GM21576 (cell line): Measurements from ENCODE around the gene CCDC110.
A peak's percentile ranks its signal among the peaks of the same experiment; 100 is the strongest.

Source experiments
- ATAC-seq: cut with Tn5 transposase; IDR thresholded peaks from one replicate; pipeline ENCODE4 v1.9.1; 2021; ENCODE audit warnings: mild to moderate bottlenecking, moderate library complexity; ENCODE audit not compliant: unreplicated experiment

The CCDC110 gene

GRCh38 chr4:185473247-185473646, 1.7 kb upstream of the CCDC110 start:
- no peak for ATAC-seq

DNA sequence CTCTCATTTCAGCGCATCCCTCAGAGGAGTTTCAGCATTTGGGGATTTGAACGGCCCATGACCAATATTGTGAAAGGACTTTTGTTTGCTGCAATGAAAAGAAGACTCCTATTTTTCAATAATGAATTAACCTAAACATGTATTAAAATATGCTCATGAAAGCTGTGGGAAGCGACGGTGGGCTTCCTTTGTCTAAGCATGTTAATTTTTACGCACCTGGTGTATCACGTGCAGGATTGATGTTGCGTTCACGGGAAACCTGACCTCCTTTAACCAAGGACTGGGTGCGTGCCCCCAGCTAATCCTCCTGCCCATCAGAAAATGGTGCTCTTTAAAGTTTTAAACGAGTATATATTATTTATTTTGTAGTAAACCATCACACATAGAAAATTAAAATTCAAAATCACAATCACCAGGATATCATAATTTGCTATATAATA, 590 bp upstream of the CCDC110 start:
- ATAC-seq = peak; percentile 10

DNA sequence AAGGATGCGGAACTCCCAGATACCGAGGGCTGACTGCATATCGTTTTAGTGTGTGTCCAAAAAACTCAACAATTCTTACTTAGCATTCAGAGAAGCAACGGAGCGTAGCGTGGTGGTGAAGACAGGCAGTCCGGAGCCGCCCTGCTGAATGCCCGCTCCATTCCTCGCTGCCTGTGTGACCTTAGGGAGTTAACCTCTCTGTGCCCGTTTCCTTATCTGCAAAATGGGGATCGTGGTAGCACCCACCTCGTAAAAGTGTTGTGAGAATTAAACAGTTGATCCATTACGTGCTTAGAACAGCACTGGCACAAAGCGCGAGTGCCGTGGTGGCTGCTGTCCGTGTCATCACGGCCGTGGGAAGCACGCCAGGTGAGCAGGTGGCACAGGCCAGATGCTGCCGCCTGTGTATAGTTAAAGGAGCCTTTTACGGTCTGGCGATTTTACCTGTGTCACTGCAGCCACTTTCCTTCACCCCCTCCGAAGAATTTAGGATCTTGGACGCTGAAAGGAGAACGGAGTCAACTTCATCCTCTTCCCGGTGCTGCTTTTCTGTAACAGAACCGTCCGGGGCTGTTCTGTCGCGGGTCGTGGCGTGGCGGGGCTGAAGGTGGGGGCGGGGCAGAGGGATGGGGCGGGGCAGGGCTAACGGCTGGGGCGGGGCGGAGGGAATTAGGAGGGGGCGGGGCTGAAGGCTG, 885 bp downstream of the CCDC110 start:
- no peak for ATAC-seq

DNA sequence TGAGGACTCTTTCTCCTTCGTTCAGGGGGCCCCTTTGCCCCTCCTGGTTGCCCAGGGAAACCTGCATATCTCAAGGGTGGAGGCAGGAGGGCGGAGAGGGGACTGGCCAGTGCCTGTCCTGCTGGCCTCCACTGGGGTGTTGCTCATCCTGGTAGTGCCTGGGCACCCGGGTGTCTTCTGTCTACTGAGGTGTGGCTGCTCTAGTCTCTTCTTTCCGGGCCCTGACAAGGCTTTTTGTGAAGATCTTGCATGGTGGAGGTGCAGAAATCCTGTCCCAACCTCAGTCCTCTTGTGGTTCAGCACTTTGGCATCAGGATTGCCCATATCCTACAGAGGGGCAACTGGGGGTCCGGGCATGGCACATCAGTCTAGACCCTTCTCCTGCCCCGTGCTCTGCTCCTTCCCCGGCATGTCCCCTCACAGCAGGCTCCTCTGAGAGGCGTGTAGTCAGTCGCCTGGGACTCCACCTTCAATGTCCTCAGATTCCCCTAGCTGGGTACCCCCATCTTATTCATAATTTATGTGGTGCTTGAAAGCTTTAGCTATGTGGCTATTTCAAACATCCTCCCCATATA, 1.9 kb downstream of the CCDC110 start:
- ATAC-seq = no peak

DNA sequence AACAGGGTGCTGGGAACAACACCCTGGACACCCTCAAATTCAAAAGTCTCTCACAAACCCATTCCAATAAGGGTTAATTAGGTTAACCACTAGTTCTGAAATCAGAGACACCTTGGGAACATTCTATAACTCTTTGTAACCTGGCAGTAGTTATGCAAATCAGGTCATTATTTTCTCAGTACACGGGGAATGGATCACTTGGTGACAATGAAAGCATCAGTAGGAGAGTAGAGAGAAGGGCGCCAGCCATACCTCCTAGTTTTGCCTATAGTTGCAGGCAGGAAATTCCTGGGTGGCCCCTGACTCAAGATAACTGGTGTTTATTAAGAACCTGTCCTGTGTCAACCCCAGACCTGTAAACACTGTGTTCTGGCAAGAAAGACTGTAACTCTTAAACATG, 2.5 kb downstream of the CCDC110 start:
- no peak for ATAC-seq

DNA sequence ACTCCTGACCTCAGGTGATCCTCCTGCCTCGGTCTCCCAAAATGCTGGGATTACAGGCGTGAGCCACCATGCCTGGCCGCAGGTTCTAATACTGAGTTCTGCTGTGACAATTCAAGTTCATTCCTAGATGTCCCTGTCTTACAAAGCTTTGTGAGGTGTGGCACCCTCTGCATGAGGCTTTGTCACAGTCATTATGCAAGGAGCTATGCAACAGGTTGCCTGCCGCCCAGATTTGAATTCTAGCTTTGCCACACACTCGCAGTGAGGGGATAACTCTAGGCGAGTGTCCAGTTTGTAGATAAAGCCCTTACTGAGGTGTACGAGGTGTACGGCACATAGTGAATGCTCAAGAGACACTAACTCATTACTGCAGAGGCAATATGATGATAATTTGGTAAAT, 3.5 kb downstream of the CCDC110 start:
- no peak for ATAC-seq

- ATAC-seq = no peak
Measured at GRCh38 chr4:185467101-185467500, 4.4 kb downstream of the CCDC110 start.

- ATAC-seq = no peak
Measured at GRCh38 chr4:185465707-185466106, 5.8 kb downstream of the CCDC110 start.

DNA sequence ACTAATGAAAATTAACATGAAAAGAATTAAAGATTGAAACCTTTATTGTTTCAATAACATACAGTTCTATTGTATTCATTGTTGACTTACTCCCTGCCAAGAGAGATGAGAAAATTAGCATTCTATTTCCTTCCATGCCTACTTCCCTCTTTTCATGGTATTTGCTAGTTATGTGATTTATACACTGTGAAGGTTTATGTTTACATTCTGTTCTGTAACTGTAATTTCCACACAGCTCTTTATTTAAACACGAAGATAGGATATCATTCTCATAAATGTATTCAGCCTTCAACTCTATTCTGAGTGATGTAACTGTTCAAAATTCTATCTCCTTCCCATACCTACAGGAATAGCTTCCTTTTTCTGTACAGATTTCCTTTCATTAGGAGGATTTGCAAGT, 6.6 kb downstream of the CCDC110 start:
- ATAC-seq = no peak

GRCh38 chr4:185464183-185464582, 7.3 kb downstream of the CCDC110 start:
- no peak for ATAC-seq

- no peak for ATAC-seq
Measured at GRCh38 chr4:185463541-185463940, 8.0 kb downstream of the CCDC110 start.

DNA sequence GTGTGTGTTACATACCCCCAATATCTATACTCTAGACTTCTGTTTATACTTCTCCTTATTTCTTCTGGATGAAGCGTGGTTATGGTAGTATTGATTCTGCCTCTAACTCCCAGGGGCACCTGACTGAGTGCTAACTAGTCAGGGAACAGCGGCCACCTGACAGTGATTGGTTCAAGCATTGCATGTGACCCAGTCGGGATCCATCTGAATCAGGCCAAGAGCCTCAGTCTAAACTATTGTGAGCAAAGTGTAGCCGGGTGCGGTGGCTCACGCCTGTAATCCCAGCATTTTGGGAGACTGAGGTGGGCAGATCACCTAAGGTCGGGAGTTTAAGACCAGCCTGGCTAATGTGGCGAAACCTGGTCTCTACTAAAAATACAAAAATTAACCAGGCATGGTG, 10.0 kb downstream of the CCDC110 start:
- no peak for ATAC-seq

- no peak for ATAC-seq
Measured at GRCh38 chr4:185457136-185457535, 14.4 kb downstream of the CCDC110 start.

DNA sequence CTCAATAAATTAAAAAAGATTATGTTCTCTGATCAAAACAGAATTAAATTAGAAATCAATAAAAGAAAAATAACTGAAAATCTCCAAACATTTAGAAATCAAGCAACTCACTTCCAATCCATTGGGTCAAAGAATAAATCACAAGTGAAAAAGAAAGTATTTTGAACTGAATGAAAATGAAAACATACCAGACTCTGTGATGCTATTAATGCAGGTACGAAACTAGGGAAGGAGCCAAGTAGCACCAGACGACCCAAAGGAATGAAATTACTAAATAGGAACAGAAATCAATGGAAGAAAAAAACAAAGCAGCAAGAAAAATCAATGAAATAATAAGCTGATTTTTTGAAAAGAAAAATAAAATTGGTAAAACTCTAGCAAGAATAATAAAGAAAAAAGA, 15.4 kb downstream of the CCDC110 start:
- ATAC-seq = no peak

GRCh38 chr4:185445209-185445608, 26.3 kb downstream of the CCDC110 start:
- ATAC-seq = no peak

GRCh38 chr4:185441479-185441878, 30.1 kb downstream of the CCDC110 start:
- no peak for ATAC-seq

DNA sequence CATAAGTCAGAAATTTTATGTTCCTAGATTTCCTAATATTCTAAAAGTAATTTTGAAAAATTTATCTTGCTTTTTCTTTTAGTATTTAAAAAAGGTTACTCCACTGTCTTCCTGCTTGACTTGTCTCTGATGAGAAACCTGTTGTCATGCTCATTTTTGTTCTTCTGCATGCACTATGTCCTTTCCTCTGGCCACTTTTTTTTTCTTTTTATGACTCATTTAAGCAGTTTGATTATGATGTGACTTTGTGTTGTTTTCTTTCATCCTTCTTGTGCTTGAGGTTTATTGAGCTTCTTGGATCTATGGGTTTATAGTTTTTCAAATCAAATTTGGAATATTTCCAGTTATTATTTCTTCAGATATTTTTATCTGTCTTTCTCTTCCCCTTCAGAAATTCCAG, 33.7 kb downstream of the CCDC110 start:
- ATAC-seq = no peak

GRCh38 chr4:185435466-185435865, 36.1 kb downstream of the CCDC110 start:
- ATAC-seq = no peak

GRCh38 chr4:185429660-185430059, 41.9 kb downstream of the CCDC110 start:
- no peak for ATAC-seq

DNA sequence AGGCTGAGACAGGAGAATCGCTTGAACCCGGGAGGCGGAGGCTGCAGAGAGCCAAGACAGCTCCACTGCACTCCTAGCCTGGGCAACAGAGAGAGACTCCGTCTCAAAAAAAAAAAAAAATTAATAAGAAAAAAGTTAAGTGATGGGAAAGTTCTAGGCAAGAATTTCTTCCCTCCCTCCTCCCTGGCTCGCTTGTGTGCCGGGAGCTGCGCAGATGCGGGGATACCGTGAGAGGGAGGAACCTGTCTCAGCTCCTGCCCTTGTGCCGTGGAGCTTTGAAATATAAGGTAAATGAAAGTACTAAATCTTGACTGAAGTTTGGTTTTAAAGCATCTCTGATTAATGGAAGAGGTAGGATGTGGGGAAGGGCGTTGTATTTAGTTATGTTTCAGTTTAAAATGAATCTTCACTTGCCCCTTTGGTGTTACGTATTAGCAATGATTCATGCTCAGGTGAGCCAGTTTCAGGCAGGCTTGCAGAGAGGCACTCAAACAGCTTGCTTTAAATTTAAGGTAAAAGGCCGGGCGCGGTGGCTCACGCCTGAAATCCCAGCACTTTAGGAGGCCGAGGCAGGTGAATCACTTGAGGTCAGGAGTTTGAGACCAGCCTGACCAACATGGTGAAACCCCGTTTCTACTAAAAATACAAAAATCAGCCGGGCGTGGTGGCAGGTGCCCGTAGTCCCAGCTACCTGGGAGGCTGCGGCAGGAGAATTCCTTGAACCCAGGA, 44.4 kb downstream of the CCDC110 start:
- no peak for ATAC-seq

GRCh38 chr4:185425647-185426352, 45.7 kb downstream of the CCDC110 start, which contains the start of gene UFSP2:
Gene UFSP2, minus strand, starts transcription at chr4:185425964. Its CDS starts 96 bp downstream, at chr4:185425868.
- peak; percentile 93 for ATAC-seq
